HG02623 (cell line): ENCODE data around the gene CSGALNACT2.
A peak's percentile ranks its signal among the peaks of the same experiment; 100 is the strongest.
"Not testable (repeated sequence)": the region's sequence is repeated elsewhere in the genome, so short reads cannot be mapped to it uniquely, and the experiment has no call there.

Experiments used
- ATAC-seq: cut with Tn5 transposase; IDR thresholded peaks from one replicate; pipeline ENCODE4 v1.9.1; 2021; ENCODE audit warnings: moderate library complexity; ENCODE audit not compliant: unreplicated experiment

Gene CSGALNACT2

DNA sequence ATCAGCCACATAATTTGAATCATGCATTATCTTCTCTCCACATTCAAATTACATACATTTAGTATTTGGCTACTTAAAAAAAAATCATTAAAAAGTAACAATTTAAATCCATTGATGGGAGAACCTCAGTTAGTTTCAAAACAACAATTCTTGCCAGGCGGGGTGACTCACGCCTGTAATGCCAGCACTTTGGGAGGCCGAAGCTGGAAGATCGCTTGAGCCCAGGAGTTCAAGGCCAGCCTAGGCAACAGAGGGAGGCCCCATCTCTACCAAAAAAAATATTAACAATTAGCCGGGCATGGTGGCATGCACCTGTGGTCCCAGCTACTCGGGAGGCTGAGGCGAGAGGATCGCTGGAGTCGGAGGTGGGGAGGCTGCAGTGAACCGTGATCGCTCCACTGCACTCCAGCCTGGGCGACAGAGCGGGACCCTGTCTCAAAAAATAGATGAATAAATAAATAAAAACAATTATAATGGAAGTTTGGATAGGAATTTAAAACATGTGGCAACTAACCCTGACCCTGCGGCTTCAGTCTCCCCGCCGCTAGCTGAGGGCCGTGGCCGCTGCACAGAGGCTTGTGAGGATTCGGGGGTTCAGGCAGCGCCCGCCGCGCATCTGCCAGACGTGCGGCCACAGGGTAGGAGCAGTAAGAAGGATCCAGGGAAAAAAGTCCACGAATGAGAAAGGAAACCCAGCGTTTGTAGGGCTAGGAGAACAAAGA lies 1.1 kb upstream of the CSGALNACT2 start:
- no peak for ATAC-seq

DNA sequence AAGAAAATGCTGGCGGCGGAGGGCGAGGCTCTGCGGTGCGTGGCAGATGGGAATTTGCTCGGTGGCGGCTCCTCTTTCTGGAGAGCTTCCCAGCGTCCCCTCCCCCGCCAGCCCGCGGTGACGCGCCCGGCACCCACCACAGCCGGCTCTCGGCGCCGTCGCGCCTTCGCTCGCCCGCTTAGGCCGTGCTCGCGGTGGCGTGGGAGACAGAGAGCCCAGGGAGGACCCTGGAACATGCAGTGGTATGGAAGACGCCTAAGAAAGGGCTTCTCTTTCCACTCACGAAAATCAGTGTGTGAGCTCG lies 576 bp upstream of the CSGALNACT2 start:
- ATAC-seq = peak; percentile 16

DNA sequence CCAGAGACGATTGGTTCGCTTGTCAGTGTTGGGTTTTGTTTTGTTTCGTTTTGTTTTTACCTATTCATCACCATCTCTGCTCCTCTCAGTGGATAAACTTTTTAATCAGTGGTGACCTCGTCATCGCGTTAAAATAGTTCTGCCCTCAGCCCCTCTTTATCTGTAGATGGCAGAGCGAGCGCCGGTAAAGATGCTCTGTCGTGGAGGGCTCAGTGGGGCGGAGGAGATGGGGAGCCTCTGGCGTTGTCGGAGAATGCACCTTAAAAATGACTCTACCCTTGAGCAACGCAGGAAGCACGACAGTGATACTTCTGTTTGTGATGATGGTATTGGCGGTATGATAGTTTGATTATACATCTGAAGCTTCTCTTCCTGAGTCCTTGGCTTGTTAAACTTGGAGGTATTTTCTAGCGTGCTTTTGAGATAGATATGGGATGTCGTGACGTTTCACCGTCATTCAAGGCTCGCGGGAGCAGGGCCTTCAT lies 554 bp downstream of the CSGALNACT2 start:
- ATAC-seq = peak; percentile 24

DNA sequence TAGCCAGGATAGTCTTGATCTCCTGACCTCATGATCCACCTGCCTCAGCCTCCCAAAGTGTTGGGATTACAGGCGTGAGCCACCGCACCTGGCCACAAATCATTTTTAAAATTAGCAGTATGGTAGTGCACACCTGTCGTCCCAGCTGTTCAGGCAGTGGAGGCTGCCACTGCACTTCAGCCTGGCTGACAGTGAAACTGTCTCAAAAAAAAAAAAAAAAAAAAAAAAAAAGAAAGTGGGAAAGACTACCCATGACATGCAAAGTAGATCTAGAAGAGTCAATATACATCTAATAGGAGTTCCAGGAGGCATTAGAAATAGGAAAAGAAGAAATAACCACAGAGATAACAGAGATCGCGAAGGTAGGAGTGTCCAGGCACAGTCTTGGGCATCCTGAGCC lies 3.2 kb downstream of the CSGALNACT2 start:
- no peak for ATAC-seq

DNA sequence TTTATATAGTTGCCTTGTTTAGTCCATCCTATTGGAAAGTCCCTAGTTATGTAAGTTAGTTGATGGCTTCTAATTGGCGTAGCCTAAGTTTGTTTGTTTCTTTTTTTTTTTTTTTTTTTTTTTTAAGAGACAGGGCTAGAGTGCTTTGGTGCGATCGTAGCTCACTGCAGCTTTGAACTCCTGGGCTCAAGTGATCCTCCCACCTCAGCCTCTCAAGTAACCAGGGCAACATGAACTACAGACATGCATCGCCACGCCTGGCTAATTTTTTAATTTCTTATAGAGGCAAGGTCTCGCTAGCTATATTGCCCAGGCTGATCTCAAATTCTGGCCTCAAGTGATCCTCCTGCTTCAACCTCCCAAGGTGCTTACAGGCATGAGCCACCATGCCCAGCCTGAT lies 7.1 kb downstream of the CSGALNACT2 start:
- ATAC-seq = no peak

DNA sequence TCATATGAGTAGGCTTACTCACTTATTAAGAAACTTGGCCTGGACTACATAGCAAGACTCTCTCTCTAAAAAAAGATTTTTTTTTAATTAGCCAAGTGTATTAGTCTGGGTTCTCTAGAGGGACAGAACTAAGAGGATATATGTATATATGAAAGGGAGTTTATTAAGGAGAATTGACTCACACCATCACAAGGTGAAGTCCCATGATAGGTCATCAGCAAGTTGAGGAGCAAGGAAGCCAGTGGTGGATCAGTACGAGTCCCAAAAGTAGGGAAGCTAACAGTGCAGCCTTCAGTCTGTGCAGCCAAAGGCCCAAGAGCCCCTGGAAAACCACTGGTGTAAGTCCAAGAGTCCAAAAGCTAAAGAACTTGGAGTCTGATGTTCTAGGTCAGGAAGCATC lies 7.7 kb downstream of the CSGALNACT2 start:
- ATAC-seq = not testable (repeated sequence)

DNA sequence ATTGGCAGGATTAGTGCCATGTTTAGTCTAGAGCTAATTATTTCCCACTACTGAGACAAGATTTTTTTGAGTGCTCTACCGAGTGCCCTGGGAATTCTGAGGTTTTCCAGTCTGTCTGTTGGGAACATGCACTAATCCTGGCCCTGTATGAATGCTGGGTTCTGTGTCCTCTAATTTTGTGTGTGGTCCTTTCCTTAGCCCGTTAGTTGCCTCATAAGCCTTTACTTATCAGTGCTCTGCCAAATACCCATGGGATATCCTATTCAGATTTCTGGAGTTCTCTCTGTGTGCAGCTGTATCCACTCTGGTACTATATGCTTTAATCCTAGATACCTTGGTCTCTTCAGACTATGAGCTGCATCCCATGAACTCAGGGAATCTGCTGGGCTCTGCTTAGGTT lies 13.1 kb downstream of the CSGALNACT2 start:
- no peak for ATAC-seq

DNA sequence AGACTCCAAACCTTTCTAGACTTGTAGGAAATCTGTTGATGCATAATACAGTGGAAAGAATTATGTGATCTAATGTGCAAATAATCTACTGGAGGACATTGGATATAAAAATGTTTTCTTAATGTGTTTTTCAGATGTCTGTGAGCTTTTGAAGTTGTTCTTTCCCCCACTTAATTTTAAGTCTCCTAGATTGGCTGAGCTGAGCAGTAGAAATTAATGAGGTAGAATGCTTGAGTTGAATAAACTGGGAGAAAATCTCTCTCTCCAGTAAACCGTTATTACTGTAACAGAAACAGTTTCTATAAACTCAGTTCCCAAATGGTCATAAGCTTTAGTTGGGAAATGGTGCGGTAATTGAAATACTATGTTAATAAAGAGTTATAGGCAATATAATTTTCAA lies 15.7 kb downstream of the CSGALNACT2 start:
- ATAC-seq = no peak

DNA sequence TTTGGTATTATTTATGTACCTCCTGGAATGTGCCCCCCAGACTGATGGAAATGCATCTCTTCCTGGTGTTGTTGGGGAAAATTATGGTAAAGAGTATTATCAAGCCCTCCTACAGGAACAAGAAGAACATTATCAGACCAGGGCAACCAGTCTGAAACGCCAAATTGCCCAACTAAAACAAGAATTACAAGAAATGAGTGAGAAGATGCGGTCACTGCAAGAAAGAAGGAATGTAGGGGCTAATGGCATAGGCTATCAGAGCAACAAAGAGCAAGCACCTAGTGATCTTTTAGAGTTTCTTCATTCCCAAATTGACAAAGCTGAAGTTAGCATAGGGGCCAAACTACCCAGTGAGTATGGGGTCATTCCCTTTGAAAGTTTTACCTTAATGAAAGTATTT lies 17.0 kb downstream of the CSGALNACT2 start:
- ATAC-seq = no peak

DNA sequence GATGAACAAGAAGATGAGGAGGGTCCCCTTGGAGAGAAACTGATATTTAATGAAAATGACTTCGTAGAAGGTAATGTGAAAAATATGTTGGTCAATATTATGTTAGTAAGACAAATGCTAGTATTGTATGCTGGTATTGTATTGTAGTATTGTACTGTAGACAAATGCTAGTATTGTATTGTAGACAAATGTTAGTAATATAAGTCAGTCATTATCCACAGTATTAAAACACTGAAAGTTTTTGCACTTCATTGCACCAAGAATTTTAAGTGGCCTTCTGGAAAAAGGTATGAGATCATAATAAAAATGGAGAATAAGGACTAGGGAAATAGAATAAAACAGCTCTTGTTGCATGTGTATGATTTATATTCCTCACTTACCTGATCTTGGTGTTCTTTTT lies 17.5 kb downstream of the CSGALNACT2 start:
- ATAC-seq = no peak

DNA sequence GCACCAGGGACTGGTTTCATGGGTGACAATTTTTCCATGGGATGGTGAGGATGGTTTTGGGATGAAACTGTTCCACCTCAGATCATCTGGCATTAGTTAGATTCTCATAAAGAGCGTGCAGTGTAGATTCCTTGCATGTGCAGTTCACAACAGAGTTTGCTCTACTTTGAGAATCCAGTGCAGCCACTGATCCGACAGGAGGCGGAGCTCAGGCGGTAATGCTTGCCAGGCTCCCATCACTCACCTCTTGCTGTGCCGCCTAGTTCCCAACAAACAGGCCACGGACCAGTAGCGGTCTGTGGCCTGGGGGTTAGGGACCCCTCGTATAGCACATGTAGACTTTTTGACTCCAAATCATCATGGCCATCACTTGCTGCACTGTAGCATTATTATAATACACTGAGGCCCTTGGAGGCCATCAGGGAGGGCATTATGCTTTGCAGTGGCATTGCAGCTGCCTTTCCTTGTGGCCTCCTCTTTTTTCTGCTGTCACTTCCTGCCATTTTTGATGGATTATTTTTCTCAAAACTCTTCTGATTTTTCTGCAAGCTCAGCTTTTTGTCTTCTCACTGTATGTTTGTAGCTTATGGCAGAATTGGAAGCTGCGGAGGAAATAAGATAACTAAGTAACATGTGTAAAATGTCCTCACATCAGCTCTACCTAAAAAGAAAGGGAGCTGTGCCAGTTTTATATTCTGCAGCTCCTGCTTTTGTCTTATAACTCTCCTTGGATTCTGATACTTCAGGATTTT lies 18.5 kb downstream of the CSGALNACT2 start:
- ATAC-seq = no peak

DNA sequence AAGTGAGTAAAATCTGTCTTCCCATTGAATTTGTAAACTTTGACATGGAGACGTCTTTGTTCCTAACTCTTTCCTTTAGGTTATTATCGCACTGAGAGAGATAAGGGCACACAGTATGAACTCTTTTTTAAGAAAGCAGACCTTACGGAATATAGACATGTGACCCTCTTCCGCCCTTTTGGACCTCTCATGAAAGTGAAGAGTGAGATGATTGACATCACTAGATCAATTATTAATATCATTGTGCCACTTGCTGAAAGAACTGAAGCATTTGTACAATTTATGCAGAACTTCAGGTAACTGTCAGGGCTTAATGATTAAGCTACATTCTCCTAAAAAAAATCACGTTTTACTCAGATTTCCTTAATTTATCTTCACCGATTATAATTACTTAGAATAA lies 20.4 kb downstream of the CSGALNACT2 start:
- no peak for ATAC-seq

DNA sequence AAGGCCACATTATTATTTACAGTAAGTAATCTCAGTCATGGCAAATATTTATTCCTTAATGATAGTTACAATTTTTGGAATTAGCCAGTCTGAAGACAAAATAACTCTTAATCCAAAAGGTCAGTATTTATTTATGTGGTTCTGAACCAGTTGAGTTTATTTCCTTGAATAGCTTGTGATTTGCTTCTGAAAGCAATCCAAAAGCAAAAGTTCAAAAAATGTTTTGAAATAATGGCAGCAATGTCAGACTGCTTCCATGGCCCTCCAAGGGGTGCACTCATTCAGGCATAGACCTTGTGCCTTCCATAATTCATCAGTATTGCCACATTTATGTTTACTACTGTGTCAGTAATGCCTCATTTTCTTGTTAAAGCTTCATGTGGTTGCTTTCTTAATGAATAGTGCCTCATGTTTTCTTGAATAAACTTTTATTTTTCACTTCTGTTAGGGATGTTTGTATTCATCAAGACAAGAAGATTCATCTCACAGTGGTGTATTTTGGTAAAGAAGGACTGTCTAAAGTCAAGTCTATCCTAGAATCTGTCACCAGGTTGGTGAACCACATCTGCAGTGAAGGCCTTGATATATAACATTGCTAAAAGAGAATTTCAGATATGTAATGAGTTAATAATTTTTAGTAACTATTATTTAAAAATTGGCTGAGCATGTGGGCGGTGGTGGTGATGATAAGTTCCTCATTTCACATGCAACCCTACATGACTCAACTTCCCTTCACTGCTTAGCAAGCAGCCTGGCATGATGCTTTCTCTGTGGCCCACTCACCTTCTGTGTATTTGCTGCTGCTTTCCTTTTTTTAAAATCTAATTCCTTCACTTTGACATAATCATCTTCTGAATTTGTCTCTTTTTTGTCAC lies 22.0 kb downstream of the CSGALNACT2 start:
- ATAC-seq = peak; percentile 51

DNA sequence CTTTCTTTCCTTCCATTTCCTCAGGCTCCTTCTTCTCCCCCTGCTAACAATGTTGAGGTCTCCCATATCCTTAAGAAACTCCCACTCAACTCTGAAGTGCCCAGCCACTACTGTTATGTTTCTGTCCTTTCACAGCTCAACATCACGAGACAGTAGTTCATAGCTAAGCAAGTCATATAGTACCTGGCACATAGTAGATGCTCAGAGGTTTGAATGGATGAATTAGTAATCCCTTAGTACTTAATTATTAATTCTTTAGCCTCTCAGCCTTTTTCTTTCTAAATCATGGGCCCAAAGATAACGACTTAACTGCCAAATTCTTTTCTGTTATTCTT lies 22.6 kb downstream of the CSGALNACT2 start:
- ATAC-seq = peak; percentile 66

DNA sequence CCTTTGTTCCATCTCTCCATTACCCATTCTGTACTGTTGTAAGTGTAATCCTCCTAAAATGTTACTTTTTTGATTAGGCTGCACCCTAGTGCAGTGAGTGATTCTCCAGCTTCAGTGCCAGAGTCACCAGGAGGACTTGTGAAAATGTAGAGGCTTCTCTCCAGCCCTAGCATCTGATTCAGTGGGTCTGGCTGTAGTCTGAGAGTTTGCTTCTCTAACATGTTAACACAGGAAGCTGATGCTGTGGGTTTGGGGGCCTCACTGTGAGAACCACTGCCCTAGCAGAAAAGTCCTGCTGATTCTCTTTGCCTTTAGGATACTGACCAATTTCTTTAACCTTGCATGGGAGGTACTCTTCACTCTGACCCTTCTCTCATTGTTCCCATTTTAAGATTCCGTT lies 24.4 kb downstream of the CSGALNACT2 start:
- no peak for ATAC-seq

DNA sequence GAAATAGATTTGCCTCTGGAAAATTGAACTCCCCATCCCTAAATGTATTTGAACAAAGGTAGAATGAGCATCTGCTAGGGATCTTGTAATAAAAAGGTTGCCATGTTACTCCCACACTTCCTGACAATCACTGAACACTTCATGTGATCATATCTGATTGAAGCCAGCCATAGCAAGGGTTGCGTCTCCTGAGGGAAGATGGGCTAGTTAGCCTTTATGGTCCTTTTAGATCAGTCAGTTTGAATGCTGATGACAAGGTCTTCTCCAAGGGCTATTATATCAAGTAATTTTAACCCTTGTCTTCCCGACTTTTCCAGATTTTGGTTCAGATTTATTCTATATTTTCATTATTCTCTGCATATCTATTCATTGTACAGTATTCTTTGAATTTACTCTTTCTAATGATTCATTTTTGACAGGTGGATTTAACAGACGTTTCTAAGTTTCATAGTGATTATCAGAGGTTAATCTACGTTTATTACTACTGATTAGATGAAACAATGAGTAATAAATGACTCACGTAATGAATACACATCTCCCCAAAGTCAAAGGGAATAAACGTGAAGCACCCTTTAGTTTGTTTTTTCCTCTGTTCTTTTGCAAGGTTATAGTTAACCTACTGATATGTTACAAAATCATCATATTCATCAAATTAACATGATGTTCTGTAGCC lies 28.1 kb downstream of the CSGALNACT2 start:
- no peak for ATAC-seq

DNA sequence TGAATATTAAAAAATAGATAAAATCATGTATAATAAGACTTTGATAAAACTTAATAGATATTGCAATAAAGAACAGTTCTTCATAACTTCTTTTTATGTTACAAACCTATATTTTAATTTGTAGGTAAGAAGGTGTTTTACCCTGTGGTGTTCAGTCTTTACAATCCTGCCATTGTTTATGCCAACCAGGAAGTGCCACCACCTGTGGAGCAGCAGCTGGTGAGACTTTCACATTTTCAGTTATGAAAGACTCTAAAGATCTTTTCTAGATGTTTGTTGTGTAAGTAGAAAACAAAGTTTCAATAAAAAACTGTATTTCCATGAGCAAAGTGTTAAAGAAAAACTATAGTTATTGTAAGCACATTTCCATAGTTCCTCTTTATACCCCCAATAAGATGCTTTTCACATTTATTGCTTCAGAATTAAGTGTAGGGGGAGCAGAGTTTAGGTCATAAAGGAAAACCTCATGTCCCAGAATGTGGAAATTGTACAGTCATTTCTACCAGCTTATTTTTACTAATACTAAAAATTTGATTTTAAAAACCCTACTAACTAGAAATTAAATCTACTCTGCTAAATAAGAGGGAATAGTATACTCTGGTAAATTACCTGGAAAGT lies 28.7 kb downstream of the CSGALNACT2 start:
- peak; percentile 67 for ATAC-seq

DNA sequence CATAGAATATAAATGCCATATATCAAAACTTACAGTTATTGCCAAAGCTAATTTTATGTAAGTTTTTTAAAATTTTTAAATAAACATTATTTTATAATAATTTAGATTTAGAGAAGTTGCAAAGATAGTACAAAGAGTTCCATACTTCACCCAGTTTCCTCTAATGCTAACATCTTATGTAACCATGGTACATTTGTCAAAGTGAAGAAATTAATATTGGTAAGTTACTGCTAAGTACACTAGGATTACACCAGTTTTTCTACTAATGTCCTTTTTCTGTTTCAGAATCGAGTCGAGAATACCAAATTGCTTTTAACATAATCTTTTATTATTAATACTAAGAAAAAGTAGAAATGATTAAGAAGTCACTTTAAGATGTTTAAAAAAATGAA lies 29.2 kb downstream of the CSGALNACT2 start:
- no peak for ATAC-seq

DNA sequence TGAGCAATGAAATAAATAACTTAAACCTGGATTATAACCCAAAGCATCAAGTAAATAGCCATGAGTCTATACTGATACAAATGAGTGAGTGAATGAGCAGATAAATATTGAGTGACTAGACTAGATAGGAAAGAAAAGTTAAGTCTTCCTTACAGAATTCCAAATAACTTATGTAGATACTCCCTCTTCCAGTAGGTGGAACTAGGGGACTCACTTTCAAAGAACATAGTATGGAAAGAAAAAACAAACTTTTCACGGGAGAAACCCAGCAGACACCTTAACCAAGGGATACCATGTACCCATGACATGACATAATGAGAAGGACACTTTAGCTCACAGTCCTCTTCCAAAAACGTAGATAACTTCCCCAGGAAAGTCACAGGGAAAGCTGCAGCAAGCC lies 32.2 kb downstream of the CSGALNACT2 start:
- ATAC-seq = no peak

DNA sequence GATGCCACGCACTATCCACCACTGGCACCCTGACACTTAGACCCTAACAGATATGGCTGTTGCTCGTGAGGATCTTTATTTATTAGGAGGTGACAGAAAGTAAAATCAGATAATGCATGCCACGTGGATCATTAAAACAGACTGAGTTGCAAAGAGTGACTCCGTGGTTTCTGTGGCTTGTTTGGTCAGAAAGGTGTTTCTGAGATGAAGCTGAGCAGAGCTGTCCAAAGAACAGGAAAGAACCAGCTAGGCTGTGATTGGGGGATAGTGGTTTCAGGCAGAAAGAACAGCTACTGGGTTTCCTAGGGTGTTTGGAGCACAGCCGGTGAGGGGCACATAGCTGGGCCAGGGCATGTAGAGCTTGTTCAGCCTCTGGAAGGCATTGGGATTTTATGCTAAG lies 34.4 kb downstream of the CSGALNACT2 start:
- no peak for ATAC-seq

DNA sequence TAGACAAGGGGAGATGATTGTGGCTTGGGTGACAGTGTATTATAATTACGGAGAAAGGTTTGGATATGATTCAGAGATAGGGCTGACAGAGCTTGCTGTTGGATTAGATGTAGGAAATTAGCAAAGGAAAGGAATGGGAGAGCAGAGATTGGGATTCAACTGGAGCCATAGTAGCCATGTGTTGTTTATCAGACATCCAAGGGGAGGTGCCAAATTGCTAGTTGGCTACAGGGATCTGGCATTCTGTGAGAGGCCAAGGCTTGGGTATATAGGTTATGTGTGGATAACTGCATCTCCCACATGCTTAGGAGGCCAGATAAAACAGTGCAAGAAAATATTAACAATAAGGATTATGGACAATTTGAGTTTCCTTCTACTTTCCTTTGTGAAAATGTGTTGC lies 34.9 kb downstream of the CSGALNACT2 start:
- ATAC-seq = no peak
